ENCODE results near the gene GMPS. TPM values are rescaled to one million over a fixed set of nuclear protein-coding genes. Genes with fewer than 3 reads are reported as not detected.

GMPS gene
- total and polyA plus RNA-seq, 10 of the 15 experiments (the other 5 are each of a cell fraction or from before 2014, with no cell fraction given), result 33.2 to 143 (median 79.0) TPM

DNA sequence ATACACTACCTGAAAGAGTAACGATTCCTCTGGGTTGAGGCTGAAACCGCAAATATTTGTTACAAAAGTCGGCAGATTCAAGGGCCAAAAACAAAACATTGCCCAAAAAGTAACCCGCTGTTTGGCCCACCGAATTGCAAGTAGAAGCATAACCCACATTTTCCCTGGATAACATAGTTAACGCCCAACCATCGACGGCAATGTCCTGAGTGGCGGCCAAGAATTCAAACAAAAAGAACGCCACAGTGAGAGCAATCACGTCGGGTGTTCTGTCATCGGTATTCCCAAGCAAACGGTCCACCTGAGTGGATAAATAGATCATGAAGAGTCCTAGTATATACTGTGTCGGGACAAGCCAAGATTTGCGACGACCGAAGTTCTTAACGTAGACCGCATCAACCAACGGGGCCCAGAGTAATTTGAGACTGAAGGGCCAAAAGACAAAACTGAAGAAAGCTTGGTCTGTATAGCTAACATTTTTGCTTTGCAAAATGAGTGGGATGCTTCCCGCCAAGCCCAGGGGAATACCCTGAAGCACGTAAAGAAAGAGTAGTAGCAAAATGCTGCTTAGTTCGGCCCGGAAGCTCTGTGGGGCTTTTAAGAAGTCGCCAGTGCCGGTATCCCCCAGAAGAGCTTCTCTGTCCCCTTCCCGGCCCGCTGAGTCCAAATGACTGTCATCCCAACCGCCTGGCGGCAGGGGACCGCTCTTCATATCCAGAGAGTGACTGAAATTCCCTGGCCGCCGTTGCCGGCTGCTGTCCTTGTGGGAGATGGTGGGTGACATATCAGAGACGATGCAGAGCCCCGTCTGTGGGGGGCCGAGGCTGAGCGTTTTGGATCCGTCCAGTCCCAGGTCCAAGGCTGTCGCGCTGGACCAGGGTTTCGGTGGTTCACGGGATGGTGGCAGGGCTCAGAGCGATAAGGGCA, 17.0 kb upstream of the GMPS start:
- H3K4me3 ChIP-seq, result peak overlapping the region; percentile 84
- ChIA-PET SMC1A (ENCODE audit: uncharacterized antibody, unreplicated experiment) (interaction anchor here (0.7 to 2.4 kb wide), 15 partner anchors 8 to 138 kb away, joined by 3 to 23 read pairs (median 4); partner anchors contain the start of gene C3orf33), POLR2A (interaction anchor here (0.5 to 2.6 kb wide), 4 partner anchors 11 to 48 kb away, joined by 3 to 22 read pairs (median 12); partner anchors contain the start of genes C3orf33 and GMPS), CTCF (interaction anchor here (0.9 to 5.7 kb wide), 5 partner anchors 10 to 47 kb away, joined by 3 to 52 read pairs (median 5); partner anchors contain the start of gene C3orf33), RAD21 (ENCODE audit: unreplicated experiment) (interaction anchor here (0.7 to 3.0 kb wide), 6 partner anchors 8 to 47 kb away, joined by 3 to 21 read pairs (median 8); partner anchors contain the start of genes C3orf33 and GMPS)
- H3K9ac ChIP-seq (ENCODE audit: control insufficient read depth, insufficient read depth, low read length), result peak overlapping the region; percentile 88
- peak overlapping the region; percentile 84 for H3K27ac ChIP-seq (ENCODE audit: control insufficient read depth, insufficient read depth)
- peaks cover 58% of the 10 kb centered on the region for H3K79me2 ChIP-seq (ENCODE audit: control insufficient read depth, insufficient read depth, low read length)
- H3K36me3 ChIP-seq (ENCODE audit: control insufficient read depth in 2 of 2, insufficient read depth in 2 of 2, low read length in 1 of 2), result peaks cover 0 to under 1% of the 10 kb centered on the region in 2 experiments; a peak in 1 of 4 replicates
- BruUV-seq (replicated peaks), result no TSS peak
- in situ Hi-C loops (cut with MboI), result no loop called here
- intact Hi-C loops (cut with micrococcal nuclease; ENCODE audit: unreplicated experiment), result loop anchor here (1.0 to 5.0 kb wide), 3 partner anchors 17 to 101 kb away; partner anchors contain the start of genes C3orf33 and GMPS
- FAIRE-seq (no peak), DNase-seq (ENCODE audit: low read depth, low spot score) (no peak), ATAC-seq (peak; percentile 19)
- peak overlapping the region; percentile 63 for H2AFZ ChIP-seq (ENCODE audit: control insufficient read depth, low read depth, low read length)
- no peaks in the 10 kb centered on the region for H3K4me1 ChIP-seq (ENCODE audit: control insufficient read depth, insufficient read depth, low read length)
- no peaks in the 10 kb centered on the region for H3K27me3 ChIP-seq (replicated peaks in 1 of 2; ENCODE audit: control insufficient read depth in 2 of 2, insufficient read depth in 2 of 2, low read length in 1 of 2)
- peak overlapping the region; percentile 95 for H3K4me2 ChIP-seq (ENCODE audit: control insufficient read depth, insufficient read depth)
- H4K20me1 ChIP-seq (ENCODE audit: control insufficient read depth, insufficient read depth), result no peaks in the 10 kb centered on the region
- H3K9me3 ChIP-seq (replicated peaks; ENCODE audit: control insufficient read depth, insufficient read depth, low read length), result no peaks in the 10 kb centered on the region; the same call in 2 of the 3 replicates
- 1% methylated on average over 45 of the region's 45 CpGs for WGBS (ENCODE audit: insufficient coverage, insufficient replicate concordance, low lambda C conversion rate, missing lambda C conversion rate)
- TF ChIP-seq NRF1 (conservative IDR thresholded peaks at IDR 0.05; ENCODE audit: low read depth, low read length) (no peak), CBX5 (IDR thresholded peaks at IDR 0.05; ENCODE audit: low read depth) (0 out of 2 replicates have a peak, but pooled peaks have one; percentile 6), RB1 (IDR thresholded peaks at IDR 0.05; ENCODE audit: borderline replicate concordance) (peak; percentile 80; the same call in 1 of the 2 replicates), TAF1 (IDR thresholded peaks at IDR 0.05; ENCODE audit: borderline replicate concordance, low read depth, low read length) (0 out of 2 replicates have a peak, but pooled peaks have one; percentile 10), IRF4 (IDR thresholded peaks at IDR 0.05; ENCODE audit: low read depth, low read length) (no peak), ESRRA (IDR thresholded peaks at IDR 0.05; ENCODE audit: low read length) (no peak), GABPA (IDR thresholded peaks at IDR 0.05; ENCODE audit: low read depth) (no peak)
- TF ChIP-seq, protein P1, sequence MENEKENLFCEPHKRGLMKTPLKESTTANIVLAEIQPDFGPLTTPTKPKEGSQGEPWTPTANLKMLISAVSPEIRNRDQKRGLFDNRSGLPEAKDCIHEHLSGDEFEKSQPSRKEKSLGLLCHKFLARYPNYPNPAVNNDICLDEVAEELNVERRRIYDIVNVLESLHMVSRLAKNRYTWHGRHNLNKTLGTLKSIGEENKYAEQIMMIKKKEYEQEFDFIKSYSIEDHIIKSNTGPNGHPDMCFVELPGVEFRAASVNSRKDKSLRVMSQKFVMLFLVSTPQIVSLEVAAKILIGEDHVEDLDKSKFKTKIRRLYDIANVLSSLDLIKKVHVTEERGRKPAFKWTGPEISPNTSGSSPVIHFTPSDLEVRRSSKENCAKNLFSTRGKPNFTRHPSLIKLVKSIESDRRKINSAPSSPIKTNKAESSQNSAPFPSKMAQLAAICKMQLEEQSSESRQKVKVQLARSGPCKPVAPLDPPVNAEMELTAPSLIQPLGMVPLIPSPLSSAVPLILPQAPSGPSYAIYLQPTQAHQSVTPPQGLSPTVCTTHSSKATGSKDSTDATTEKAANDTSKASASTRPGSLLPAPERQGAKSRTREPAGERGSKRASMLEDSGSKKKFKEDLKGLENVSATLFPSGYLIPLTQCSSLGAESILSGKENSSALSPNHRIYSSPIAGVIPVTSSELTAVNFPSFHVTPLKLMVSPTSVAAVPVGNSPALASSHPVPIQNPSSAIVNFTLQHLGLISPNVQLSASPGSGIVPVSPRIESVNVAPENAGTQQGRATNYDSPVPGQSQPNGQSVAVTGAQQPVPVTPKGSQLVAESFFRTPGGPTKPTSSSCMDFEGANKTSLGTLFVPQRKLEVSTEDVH (IDR thresholded peaks at IDR 0.05; ENCODE audit: low read depth, partially characterized antibody), result peak; percentile 71
- TF ChIP-seq, protein P2, sequence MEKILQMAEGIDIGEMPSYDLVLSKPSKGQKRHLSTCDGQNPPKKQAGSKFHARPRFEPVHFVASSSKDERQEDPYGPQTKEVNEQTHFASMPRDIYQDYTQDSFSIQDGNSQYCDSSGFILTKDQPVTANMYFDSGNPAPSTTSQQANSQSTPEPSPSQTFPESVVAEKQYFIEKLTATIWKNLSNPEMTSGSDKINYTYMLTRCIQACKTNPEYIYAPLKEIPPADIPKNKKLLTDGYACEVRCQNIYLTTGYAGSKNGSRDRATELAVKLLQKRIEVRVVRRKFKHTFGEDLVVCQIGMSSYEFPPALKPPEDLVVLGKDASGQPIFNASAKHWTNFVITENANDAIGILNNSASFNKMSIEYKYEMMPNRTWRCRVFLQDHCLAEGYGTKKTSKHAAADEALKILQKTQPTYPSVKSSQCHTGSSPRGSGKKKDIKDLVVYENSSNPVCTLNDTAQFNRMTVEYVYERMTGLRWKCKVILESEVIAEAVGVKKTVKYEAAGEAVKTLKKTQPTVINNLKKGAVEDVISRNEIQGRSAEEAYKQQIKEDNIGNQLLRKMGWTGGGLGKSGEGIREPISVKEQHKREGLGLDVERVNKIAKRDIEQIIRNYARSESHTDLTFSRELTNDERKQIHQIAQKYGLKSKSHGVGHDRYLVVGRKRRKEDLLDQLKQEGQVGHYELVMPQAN (conservative IDR thresholded peaks at IDR 0.05), result no peak
- TF ChIP-seq, protein P3, sequence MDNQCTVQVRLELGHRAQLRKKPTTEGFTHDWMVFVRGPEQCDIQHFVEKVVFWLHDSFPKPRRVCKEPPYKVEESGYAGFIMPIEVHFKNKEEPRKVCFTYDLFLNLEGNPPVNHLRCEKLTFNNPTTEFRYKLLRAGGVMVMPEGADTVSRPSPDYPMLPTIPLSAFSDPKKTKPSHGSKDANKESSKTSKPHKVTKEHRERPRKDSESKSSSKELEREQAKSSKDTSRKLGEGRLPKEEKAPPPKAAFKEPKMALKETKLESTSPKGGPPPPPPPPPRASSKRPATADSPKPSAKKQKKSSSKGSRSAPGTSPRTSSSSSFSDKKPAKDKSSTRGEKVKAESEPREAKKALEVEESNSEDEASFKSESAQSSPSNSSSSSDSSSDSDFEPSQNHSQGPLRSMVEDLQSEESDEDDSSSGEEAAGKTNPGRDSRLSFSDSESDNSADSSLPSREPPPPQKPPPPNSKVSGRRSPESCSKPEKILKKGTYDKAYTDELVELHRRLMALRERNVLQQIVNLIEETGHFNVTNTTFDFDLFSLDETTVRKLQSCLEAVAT (IDR thresholded peaks at IDR 0.05), result no peak
- TF ChIP-seq, protein P4, sequence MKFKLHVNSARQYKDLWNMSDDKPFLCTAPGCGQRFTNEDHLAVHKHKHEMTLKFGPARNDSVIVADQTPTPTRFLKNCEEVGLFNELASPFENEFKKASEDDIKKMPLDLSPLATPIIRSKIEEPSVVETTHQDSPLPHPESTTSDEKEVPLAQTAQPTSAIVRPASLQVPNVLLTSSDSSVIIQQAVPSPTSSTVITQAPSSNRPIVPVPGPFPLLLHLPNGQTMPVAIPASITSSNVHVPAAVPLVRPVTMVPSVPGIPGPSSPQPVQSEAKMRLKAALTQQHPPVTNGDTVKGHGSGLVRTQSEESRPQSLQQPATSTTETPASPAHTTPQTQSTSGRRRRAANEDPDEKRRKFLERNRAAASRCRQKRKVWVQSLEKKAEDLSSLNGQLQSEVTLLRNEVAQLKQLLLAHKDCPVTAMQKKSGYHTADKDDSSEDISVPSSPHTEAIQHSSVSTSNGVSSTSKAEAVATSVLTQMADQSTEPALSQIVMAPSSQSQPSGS (IDR thresholded peaks at IDR 0.05; ENCODE audit: low read length), result no peak

Measured in GM12878 (cell line).